GM19395 (cell line): ENCODE data around the gene ARHGEF25.
"Not testable (repeated sequence)": the region's sequence is repeated elsewhere in the genome, so short reads cannot be mapped to it uniquely, and the experiment has no call there.

Experiments used
- ATAC-seq: cut with Tn5 transposase; IDR thresholded peaks from one replicate; pipeline ENCODE4 v1.9.1; 2021; ENCODE audit warnings: mild to moderate bottlenecking, moderate library complexity; ENCODE audit not compliant: unreplicated experiment

The ARHGEF25 gene

DNA sequence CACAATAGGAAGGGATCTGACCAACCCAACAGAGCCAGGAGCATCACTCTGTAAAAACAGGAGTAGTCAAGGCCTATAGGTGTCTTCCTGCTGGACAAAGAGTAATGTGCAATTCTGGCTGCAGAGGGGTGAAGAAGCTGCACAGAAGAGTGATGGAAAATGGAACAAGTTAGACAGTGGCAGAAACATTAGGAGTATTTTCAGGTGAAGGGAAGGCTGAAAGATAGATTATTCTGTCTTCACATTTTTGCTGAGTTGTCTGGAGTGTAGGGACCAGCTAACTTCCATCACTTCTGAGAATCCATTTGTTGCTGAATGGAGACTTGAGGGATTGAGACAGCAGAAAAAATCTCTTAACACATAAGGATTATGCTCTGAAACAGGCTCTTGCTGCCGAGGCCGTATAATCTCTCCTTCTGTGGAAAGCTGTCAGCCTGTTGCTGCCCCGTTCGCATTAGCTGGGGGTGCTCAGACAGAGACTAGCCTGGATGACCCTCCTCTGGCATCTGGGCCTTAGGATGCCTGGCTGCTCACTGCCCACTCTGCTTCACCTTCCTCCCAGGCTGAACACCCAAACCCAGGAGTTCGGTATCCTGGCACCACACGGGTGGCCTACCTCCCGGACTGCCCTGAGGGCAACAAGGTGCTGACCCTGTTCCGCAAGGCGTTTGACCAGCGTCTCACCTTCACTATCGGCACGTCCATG lies 3.1 kb upstream of the ARHGEF25 start:
- ATAC-seq, result no peak

DNA sequence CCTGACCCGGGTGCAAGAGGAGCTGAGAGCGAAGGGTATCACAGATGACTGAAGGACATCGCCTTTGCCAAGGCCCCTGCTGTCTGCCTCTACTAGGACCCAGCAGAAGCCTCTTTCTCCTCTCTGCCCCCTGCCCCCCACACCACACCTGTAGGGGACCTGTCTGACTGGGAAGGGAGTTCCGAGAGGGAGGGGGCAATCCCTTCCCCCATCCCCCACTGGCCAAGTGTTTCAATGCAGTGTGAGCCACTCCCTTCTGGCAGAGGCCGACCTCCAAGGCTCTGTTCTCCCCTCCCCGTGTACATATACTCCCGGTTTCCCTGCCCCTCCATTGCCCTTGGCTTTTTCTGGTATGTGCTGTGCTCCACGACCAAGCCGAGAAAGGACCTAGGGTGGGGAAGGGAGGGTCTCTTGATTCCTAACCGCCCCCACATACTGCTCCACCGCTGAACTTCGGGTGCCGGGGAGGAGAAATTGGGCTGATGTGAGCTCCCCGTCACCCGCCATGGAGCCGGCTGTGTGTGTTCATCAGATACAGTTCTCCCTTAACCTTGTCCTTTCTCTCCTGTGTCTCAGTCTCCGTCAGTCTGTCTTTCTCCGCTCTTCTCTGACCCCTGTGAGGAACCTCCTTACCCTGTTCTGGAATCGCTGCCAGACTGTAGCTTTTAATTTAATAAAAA lies 2.0 kb upstream of the ARHGEF25 start:
- ATAC-seq, result no peak

DNA sequence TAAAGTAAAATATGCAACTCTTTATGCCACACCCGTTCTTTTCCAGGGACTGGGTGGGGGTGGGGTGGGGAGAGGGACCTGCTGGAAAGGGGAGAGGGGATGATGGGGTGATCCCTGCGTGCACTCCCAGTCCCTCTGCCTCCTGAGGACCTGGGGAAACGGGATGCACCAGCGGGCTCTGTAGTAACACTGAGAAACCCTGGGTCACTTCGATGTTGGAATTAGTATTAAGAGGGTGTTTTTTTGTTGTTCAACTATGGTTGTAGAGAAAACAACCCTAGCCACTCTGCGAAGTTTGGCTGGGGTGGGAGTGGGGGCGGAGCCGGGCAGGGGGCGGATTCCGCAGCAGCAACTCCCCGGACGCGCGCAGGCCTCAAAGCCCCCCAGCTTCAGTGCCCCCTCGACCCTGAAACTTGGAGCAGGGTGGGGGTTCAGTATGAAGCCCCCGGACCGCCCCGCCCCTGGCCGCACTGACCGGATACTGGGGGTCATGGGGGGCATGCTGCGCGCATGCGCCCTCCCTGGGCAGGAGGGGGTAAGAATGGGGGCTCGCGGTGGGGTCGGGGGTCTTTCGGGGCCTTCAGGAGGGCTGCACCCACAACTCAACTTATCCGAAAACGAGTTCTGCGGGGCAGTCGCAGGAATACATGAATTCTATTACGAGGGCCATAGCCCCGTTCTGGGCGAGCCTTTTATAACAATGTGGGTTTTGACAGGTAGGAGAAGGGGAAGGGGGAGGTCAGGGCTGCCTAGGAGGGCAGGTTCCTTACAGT lies 1.3 kb upstream of the ARHGEF25 start:
- no peak for ATAC-seq

DNA sequence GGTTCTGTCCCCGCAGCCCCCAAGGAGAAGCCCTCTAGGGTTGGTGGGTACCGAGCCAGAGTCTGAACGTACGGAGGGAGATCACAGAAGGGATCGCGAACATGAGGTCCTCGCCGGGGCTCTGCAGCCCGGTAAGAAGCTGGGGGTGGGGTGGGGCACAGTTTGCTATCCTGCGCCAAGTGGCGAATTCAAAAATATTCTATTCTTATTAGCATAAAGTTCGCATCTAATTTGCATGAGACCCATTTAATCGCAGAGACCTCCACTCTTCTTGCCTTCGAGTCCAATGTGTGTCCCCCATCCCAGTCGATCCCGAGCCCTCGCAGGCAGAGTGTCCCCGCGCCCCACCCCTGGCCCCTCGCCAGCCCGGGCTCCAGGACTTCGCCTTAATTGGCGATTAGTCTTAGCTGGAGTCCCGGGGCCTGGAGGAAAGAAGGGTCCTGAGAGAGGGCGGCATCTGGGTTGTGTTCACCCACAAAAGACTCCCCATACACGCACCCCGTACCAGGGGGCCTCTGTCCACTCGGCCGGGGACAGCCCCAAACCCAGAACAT lies 604 bp upstream of the ARHGEF25 start:
- no peak for ATAC-seq

DNA sequence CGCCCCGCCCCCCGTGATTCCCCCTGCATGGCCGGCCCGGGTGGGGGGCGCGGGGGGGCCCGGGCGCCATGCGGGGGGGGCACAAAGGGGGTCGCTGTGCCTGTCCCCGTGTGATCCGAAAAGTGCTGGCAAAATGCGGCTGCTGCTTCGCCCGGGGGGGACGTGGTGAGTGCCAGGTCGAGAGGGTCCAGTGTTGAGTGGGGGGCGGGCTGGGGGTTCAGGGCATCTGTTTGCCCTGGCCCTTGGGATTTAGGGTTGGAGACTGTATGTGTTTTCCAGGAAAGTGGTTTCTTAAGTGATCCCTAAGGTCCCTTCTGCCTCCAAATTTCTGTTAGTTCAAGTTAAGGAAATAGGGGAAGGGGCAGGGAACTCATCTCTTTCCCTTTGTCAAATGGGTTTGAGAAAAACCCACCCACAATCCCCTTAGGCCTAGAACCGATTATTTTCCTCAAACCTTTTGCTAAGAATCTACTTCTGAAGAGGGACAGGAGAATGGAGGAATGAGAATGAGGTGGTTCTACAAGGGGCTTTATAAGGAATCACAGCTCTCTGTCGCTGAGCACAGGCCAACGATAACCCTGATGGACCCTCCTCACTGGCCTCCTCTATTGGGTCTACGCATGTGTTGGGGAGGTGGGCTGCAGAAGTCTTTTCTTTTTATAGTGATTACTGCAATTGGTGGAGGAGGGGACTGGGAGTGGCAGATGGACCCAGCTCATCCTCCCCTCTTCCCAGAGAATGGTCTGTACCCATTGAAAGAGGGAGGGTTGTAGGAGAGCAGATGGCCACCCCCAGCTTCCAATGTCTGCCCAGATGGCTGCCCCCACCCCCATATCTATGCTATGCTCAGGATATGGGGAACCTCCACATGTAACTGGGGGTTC lies 834 bp downstream of the ARHGEF25 start:
- ATAC-seq, result no peak

DNA sequence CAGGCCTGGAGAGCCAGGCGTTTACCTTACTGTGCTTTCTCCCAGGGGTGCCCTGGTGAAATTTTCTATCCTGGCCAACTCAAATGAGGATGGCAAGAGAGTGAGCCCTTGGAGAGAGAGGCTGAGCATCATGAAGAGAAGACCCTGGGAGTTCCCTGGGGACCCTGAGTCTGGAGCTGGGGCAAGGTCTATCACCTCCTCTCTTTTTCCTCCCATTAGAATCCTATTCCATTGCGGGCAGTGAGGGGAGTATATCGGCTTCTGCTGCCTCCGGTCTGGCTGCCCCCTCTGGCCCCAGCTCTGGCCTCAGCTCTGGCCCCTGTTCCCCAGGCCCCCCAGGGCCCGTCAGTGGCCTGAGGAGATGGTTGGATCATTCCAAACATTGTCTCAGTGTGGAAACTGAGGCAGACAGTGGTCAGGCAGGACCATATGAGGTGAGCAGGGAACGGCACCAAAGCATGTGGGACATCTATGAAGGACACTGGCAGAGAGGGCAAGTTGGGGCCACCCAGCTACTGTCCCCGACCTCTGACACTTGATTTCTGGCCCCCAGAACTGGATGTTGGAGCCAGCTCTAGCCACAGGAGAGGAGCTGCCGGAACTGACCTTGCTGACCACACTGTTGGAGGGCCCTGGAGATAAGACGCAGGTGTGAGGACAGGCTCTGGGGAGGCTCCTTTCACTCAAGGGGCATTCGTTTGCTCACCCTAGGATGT lies 1.6 kb downstream of the ARHGEF25 start:
- no peak for ATAC-seq

DNA sequence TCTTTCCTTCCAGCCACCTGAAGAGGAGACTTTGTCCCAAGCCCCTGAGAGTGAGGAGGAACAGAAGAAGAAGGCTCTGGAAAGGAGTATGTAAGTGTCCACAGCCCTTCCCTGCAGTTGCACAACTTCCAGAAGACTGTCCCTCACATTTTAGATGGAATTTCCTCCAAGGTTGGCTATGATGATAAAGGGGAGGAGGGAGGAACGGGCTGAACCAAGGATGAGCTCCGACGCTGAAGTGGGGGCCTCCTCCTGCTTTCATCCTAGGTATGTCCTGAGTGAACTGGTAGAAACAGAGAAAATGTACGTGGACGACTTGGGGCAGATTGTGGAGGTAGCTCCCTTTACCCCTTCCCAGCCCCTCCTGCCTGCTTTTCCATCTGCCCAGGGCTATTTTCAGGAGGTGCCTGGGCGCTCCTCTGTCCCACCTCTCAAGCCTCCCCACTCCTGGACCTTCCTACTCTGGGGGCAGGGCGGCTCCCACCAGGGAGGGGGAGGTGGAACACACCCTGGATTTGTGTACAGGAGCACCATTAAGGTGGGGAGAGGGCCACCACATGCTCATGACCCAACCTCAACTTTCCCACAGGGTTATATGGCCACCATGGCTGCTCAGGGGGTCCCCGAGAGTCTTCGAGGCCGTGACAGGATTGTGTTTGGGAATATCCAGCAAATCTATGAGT lies 2.3 kb downstream of the ARHGEF25 start:
- no peak for ATAC-seq

DNA sequence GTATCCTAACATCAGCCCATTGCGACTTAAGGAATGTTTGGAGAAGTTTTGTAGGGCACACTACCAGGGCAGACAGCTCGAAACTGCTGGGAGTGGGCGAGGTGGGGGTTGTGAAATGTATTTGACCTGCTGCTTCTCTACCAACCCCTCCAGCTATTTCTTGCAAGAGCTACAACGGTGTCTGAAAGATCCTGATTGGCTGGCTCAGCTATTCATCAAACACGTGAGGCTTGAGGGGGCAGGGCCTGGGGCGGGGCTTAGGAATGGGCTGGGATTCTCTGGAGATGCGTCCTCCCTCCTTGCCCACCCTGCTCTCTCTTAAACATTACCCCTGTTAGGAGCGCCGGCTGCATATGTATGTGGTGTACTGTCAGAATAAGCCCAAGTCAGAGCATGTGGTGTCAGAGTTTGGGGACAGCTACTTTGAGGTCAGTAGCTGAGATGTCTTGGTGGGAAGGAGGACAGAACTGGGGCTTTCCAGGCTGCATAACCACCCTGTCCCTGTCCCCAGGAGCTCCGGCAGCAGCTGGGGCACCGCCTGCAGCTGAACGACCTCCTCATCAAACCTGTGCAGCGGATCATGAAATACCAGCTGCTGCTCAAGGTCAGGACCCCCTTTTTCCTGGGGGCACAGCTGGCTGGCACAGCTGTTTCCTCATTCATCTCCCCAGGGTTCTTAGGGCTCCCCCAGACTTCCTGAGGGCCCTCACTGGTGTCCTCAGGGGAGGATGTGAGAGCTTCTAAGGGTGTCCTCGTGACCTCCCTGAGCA lies 3.1 kb downstream of the ARHGEF25 start:
- peak; percentile 69 for ATAC-seq

DNA sequence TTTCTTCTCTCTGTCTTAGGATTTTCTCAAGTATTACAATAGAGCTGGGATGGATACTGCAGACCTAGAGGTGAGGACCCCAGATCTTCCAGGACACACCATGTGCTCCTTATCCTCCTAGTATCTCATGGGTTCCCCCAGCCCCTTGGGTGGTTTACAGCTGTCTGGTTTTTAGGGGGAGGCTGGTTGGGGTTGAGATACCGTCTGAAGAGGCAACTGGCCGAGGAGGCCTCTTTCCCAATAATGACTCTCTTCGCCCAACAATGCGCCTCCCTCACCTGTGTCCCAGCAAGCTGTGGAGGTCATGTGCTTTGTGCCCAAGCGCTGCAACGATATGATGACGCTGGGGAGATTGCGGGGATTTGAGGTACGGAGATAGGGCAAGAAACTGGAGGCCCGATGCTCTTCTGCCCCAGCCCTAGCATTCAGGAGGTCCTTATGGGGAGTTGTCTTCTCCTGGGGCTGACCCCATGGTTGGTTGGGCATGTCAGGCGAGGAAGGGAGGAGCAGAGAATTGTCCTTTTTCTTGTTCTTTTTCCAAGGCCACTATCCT lies 3.8 kb downstream of the ARHGEF25 start:
- ATAC-seq, result no peak

DNA sequence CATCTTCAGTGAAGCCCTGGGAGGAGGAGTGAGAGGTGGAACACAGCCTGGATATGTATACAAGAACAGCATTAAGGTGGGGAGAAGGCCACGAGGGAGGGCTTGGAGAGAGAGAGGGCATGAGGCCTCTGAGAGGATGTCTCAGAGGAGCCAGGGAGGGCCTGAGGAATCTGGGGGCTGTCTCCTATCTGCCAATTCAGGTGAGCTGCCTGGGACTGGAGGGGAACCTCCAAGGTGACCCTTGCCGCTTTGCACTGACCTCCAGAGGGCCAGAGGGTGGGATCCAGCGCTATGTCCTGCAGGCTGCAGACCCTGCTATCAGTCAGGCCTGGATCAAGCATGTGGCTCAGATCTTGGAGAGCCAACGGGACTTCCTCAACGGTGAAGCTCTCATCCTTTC lies 4.4 kb downstream of the ARHGEF25 start:
- ATAC-seq, result no peak

DNA sequence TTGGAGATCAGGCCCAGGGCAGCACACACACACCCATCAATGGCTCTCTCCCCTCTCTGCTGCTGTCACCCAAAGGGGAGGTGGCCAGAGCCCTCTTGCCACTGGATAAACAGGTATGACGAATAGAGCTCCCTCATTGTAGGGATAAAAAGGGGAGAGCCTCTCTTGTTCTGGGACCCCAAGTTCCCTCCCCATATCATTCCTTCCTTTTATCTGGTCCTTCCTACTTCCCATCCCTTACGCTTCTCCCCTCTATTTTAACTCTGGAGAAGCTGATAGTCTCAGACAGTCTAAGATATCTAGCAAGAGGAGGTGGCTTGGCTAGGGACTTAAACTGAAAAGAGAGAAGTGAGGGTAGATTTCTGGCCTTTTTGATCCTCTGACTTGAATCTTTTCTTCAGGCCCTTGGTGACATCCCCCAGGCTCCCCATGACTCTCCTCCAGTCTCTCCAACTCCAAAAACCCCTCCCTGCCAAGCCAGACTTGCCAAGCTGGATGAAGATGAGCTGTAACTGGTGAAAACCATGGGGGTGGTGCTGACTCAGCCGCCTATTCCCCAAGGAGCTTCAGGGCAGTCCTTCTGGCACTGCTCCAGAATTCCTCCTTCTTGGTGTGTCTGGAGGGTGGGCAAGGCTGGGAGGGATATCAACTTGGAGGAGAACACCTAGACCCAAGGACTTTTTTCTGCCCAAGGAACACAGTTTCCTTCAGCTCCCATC lies 5.3 kb downstream of the ARHGEF25 start:
- ATAC-seq, result no peak

DNA sequence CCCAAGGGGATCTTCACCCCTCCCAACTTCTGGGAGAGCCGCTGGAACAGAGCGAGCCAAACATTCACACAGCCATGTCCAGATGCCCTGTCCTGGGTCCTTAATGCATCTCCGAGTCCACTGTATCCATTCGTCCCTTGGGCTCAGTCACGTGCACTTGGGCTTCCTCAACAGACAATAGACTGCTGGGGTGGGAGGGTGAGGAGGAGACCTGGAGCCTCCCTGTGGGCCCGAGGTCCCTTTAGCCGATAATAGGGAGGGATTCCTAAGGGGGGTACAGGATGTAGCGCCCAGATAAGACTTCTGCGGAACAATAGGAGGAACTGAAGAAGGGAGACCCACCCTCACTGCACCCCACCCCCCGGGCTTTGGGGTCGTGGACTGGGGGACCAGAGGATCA lies 6.7 kb downstream of the ARHGEF25 start:
- no peak for ATAC-seq

DNA sequence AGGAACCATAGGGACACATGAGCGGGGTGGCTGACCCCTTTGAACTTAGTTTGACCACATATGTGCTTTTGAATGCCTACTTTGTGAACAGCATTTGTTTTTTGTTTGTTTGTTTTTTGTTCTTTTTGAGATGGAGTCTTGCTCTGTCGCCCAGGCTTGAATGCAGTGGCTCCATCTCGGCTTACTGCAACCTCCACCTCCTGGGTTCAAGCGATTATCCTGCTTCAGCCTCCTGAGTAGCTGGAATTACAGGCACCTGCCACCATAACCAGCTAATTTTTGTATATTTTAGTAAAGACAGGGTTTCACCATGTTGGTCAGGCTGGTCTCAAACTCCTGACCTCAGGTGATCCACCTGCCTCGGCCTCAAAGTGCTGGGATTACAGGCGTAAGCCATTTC lies 7.2 kb downstream of the ARHGEF25 start:
- not testable (repeated sequence) for ATAC-seq

DNA sequence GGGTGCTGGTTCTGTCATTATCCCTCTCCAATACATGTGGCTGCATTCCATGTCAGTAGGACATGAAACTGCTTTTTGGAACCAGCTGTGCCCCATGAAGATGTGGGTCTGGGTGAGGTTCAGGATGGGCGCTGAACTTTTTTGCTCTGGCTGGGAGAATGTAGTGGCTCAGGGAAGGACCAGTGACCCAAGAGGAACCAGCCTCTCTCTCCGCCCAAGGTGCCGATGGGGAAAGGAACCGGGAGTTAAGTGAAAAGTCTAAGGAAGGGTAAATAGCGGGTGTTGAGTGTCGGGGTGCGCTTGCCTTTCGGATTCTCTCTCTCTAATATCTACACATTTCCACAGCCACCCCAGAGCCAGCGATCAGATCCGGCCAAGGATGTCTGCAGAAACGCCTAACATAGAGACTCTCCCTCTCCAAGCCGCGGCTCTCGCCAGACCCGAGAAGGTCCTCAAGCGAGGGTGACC lies 7.8 kb downstream of the ARHGEF25 start:
- no peak for ATAC-seq

DNA sequence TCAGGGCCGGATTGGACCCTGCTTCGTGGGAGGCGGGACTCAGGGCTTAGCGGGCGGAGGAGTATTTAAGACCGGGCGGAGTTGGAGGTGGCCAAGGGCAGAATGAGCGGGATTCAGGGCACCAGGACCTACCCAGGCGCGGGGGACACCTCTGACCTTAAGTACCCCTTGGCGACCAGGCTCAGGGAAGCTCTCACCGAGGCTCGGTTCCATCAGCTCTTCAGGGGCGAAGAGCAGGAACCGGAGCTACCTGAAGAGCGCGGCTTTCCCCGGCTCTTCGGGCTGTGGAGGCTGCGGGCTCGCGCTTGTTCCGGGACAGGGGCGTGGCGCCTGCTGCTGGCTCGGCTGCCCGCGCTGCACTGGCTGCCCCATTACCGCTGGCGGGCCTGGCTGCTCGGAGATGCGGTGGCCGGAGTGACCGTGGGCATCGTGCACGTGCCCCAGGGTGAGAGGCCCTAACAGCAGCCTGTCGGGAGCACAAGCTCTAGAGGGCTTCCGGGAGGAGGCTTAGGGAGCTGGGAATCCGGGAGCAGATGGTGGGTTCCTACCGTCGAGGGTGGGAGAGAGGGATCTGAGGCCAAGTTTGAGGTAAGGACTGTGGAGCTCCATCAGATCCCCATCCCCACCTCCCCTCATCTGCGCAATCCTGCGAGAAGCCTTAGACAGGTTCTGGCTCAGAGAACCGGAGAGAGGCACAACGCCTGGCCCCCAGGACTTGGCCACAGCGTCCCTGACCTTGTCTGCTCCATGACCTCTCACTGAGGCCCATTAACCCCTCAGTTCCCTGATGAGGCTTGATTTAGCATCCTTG lies 8.4 kb downstream of the ARHGEF25 start:
- no peak for ATAC-seq

DNA sequence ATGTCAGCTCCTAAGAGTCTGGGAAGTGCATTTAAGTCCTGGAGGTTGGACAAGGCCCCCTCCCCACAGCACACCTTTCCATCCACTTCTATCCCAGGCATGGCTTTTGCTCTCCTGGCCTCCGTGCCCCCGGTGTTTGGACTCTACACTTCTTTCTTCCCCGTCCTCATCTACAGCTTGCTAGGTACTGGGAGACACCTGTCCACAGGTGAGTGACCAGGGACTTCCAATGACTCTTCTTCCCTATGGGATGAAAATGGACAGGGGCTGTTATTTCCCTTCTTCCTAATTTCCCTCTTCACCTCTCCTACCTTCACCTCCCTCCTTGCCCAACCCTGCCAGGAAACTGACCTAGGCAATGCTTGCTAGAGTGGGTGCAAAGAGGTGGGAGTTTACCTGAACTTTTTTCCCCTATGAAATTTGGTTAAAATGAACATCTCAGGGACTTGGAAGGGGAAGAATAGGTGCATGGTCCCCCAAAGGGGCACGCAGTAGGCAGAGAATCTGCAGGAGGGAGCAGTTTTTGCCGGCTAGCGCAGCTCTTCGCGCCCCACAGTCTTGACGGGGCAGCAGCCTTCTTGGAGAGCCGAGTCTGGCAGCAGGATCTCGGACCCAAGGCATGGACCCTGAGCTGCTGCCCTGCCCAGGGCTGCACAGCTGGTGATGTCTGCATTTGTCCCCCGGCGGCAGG lies 9.2 kb downstream of the ARHGEF25 start:
- ATAC-seq, result no peak
